Activated CD4-positive, alpha-beta T cell treated with anti-CD3 and anti-CD28 coated beads, Interleukin-2, Interleukin-6, amounts not matched to agents 100 ng/mL and 50 ng/mL, durations not matched to agents 16 hours and 8 hours (primary cell): Measurements from ENCODE around the gene LBX2.
A peak's percentile ranks its signal among the peaks of the same experiment; 100 is the strongest.
"Not testable (repeated sequence)": the region's sequence is repeated elsewhere in the genome, so short reads cannot be mapped to it uniquely, and the experiment has no call there.

Source experiments
- DNase-seq: peaks from one replicate; pipeline ENCODE4 v3.0.0-alpha.2; 2020

Gene LBX2

DNA sequence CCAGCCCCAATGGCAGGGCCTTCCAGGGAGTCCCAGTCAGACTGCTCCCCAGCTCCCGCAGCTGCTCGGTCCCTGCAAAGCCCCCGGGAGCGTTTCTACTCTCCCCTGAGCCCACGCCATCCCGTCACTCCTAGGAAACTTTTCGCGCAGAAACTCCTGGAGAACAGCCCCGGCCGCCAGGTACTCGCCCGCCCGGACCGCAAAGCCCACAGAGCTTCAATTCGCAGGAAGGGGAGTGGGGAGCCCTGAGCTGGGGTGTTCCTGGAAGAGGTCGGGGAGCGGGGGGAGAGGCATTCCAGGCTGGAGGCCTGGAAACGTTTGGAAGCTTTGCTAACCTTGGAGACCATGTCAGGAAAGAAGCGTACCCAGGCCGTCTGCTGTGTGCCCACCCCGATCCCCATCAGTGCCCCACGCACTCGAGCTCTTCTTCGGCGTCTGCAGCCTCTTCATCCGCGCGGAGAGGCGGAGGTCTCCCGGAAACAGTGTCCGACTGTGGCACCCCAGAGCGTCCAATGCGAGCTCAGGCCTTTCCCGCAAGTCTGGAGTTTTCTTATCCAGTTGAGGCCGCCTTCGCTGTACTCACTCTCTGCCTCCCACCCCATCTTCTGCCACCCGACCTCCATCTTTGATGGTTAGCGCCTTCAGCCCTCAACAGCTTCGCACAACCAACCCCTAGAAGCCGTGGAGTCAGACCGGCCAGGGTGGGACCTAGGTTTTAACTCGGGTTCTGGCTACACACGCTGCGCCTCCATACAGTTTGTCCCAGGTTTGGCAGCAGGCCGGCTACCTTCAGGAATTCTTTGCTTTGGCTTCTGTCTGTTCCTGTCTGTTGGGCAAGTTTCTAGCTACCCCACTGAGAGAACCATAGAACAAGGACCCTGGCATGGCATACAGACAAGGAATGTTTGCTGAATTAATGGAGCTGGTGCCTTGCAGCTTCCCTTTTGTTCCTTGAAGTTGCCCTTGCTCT, 4.4 kb upstream of the LBX2 start:
- DNase-seq, result no peak

DNA sequence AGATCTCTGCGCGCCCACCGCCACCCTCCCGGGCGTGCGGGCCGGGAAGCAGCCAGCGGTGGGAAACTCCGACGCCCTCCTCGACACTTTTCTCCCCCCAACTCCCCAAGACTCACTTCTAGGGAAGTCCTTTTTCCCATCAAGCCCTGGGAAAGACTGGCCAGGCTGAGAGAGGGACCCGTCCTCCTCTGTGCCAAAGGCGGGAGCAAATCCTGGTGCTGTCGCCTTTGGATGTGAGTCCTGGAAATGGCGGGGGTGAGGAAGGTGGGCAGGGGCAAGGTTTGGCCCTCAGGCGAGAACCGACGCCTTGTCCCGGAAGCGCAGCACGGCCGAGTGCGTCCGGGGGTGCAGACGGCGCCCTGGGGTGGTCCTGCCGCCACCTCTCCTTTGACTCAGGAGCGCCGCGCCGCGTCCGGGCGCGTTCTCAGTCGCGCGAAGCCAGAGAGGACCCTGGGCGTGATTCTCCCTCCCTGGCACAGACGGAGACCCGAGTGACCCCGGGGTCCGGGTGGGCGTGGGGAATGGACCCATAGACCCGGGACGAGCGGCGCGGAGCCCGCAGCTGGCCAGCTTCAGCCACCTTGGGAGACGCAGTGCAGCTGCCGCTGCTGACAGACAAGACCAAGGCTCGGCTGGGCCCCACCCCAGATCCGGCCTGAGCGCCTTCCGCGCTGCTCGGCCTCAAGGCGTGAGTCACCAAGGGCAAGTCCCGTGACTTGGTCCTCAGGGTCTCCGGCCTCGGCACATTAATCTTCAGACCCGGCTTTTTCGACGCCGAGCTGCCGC, 3.5 kb upstream of the LBX2 start:
- DNase-seq, result peak; percentile 80

DNA sequence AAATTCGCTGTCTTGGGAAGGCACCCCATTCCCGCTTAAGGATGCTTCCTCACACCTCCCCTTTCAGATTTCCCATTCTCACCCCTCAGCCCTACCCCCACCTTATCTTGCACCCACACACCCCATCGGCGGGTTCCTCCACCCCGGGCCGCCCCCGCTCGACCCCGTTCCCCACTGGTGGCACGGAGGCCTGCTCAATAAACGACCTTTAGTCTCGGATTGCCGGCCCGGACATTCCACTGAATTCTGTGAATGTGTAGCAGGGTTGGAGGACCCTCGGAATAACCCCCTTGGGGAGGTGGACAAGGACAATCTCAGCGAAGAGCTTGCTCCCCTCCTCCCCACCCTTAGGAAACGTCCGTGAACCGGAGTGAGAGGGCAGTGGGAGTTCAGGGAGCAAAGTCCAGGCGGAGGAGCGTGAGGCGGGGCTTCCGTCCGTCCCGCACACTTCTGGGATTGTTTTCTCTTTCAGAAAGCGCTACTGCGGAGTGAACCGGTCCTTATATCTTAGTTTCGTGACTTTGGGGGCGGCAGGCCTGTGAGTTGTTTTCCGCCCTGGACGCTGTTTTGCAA, 2.8 kb upstream of the LBX2 start:
- DNase-seq, result no peak

DNA sequence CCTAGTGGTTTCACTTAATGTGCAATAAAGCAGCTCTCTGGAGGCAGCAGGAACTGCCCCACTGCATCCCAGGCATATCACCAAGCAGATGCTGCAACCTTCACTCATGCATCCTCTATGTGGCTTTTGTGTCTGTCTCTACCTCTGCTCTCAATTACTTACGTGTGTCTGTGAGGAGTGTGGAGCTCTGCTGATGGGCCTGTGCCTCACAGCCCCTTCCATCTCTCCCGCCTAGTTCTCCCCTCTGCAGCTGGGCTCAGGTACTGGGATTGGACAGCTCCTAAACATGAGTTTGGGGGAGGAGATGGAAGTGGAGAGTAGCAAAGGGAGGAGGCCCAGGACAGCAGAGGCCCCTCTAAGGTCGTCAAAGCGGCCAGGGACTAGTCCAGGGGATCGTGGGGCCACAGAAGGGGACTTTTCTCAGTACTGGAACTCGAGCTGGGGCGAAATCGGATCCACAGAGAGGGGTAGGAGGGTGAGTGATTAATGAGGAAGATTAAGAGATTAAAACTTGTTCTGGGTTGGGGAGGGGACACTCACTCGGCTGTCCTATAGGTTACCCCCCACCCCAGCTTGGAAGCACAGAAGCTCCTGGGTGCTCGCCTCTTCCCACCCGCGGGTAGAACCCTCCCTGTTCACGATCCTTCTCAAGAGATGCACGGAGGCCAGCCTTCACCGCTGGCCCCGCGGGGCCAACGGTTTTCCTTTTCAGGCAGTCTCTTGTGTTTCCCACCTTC, 2.1 kb upstream of the LBX2 start:
- DNase-seq, result no peak

DNA sequence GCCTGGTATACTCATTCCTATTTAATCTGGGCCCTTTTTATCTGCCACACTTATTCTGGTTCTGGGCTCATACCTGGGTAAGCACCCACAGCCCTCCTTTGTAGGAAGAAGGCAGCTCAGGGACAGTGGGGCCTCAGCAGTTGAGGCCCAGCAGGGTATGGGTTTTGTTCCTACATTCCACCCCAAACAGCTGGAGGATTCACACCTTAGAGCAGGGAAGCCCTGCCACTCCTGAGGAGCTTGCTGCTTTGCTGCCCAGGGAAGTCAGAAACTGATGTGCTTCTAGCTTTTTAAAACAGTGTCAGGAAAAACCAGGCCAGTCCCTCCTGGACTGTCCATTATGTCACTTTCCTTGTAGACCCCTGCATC, 1.2 kb upstream of the LBX2 start:
- DNase-seq, result no peak

DNA sequence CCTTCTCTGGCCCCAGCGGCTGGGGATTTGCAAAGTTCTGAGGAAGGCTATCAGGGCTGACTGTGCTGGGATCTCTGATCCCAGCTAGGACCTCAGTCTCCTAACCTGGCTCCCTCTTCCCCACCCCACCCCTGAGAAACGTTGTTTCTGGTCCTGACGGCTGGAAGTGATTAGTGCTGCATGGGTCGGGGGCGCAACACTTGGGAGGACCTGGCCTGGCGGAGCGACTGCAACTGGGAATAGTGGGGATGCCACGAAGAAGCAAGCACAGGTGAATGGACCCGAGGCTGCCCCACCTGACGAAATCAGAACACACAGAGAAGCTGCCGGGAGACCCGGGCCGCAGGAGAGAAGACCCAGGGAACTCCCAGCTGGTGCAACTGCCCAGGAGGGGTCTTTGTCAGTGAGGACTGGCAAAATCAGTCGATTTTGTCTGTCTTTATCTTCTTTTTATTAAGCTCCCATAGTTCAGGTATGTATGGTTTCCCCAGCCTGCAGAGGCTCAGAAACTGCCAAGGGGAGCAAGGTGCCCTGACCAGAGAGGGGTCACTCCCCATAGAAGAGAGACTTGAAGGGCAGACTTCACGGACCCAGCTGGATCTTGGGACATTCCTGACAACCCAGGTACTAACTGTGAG, 656 bp upstream of the LBX2 start:
- DNase-seq, result no peak

DNA sequence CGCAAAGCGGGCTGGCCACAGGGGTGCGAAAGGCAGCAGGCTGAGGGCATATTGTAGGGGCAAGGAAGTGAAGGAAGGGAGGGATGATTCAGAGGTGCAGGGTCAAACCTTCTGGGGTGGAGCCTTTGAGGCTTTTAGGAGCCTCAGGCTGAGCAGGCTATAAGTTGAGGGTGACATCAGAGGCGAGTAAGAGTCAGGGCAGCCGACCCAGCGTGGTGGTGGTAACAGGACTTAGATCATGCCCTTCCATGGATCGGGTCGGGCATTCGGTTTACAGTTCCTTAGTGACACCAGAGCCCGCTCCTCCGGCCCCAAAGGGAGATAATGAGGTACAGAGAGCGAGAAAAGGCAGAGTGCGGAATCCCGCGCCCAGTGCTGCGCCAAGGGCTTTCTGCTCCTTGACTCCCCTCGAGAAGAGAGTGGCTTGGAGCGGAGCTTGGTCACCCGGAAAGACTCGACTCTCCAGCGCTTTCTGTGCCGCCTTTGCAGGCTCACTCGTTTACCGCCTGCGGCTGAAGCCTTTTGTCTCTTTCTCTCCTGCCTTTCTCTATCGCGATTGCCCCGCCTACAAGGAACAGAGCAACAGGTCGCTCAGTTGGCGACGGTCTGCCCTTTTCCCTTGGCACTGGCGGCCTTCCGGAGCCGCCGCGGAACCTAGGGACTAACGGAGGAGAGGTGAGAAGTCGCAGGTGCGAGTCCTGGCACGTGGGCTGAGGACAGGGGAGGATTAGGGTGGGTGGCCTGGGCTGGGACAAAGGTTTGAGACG, 720 bp downstream of the LBX2 start:
- DNase-seq, result peak; percentile 67

DNA sequence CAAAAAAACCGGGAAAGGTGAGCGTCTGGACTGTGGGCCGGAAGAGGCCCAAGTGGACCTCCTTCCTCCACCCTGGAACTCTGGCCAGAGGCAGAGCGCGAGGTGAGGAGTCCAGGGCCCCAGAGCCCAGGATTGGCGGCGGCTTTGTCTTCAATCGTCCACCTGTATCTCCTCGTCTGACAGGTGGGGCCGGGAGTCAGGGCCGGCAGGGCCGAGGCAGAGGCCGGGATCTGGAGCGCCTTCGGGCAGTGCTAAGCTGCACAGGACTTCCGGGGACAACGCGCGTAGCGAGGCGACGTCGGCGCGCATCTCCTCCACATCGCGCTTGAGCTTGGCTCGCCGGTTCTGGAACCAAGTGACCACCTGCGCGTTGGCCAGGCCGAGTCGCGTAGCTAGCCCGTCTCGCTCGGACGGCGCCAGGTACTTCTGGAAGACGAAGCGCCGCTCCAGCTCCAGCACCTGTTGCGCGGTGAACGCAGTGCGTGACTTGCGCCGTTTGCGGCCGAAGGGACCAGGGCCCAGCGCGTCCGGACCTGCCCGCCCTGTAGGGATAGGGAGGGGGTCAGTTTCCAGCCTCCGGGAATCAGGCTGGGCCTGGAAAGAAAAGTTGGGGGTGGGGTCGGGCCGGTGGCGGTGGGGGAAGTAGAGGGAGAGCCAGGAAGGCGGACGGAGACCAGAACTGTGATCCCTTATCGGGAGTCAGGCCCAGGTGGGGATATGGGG, 1.5 kb downstream of the LBX2 start:
- DNase-seq, result no peak

DNA sequence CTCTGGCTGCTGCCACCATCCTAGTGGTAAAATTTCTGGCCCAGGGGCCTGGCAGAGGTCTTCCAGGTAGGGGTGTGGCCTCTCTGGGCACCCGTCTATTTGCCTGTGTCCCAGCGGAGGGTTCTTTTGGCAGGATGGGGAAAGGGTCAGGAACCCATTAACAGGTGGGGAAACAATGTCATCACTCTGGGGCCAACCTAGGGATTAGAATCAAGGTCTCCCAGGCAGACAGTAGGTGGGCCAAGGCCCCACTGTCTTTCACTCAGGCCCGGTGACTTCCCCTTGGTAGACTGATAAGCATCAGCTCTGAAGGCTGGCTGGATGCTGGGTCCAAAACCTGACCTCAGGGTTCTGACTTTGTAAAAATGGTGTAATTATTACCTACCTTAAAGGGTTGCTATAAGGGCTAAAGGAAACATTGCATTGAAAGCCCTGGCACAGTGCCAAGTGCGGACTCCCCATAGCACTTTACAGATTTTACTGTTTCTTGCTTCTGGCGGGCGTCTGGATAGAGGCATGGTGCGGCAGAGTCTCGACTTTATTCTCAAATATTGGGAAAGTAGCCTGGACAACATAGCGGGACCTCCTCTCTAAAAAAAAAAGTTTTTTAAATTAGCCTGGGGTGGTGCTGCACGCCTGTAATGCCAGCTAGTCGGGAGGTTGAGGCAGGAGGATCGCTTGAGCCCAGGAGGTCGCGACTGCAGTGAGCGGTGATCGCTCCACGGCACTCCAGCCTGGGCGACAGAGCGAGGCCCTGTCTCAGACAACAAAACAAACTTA, 2.2 kb downstream of the LBX2 start:
- DNase-seq, result no peak

DNA sequence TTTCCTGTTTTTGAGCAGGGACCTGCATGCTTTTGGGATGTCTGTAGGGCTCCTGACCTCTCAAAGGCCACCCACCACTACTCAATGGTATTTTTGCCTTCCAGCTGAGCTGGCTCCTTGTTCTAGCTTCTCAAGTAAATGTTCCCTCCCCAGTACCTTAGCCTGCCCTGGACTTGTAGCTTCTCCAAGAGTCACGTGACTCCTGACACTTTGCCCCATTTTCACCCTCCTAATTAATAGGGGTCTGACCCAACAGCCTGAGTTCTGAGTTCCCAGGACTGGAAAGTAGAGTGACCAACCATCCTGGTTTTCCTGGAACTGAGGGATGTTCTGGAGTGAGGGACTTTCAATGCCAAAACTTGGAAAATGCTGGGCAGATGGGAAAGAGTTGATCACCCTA, 4.0 kb downstream of the LBX2 start:
- no peak for DNase-seq

DNA sequence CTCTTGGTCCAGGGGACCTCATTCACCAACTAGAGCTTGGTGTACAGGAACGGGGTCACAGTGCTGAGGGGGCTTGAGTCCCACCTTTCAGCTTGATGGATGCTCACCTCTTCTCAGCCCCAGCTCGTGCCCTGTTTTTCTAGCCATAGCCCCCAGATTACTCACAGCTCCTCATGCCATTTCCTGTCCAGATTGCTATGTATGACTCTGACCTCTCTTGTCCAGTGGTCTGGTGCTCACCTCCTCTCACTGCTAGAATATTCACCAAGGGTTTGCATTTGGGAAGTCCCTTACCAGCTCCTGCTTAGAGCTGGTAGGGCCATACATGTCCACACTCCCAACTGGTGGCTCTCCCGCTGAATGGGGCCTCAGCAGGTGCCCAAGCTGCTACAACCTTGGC, 5.9 kb downstream of the LBX2 start:
- no peak for DNase-seq

DNA sequence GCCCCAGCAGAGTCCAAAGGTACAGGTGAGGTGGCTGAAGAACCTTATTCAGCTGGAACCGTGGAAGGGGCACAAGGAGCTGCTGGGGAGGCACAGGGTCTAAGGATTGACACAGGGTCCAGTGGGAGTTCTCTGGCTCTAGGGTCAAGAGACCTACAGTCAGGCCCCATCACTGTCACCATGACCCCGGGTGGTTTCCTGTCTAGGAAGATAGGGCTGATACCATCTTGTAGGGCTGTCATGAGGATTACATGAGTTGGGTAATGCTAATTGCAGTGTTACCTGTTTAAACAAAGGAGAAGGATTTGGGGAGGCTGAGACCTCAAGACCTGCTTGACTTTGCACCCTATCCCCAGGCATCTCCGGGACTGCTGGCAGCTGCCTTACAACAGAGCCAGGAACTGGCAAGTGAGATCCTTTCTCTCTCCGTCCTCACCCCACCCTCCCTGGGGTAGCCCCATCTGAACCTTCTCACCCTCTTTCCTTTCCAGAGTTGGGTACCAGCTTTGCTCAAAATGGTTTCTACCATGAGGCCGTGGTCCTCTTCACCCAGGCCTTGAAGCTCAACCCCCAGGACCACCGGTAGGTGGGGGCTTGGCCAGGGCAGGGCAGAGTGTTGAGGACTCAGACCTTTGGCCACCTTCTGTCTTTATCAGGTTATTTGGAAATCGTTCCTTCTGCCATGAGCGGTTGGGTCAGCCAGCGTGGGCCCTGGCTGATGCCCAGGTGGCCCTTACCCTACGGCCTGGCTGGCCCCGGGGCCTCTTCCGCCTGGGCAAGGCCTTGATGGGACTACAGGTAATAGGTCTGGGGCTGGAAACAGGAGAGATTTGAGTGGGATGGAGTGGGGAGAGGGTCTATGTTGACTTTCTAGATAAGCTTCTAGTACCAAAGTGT, 7.5 kb downstream of the LBX2 start:
- no peak for DNase-seq

DNA sequence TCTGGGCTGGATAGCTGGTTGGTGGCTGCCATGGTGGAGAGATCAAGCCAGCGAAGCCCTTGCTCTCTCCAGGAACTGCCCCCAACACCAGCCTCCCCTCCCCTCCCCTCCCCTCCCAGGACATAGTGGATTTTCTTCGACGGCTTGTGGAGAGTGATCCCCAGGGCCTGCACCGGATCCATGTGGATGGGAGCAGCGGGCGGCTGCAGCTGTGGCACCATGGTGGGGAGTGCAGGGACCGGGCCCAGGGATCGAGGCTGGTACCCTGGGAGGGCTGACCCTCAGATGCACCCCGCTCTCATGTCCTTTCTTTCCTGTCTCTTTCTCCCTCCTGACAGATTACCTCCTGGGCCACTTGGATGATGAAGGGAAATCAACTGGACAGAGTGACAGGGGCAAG, 9.5 kb downstream of the LBX2 start:
- no peak for DNase-seq

DNA sequence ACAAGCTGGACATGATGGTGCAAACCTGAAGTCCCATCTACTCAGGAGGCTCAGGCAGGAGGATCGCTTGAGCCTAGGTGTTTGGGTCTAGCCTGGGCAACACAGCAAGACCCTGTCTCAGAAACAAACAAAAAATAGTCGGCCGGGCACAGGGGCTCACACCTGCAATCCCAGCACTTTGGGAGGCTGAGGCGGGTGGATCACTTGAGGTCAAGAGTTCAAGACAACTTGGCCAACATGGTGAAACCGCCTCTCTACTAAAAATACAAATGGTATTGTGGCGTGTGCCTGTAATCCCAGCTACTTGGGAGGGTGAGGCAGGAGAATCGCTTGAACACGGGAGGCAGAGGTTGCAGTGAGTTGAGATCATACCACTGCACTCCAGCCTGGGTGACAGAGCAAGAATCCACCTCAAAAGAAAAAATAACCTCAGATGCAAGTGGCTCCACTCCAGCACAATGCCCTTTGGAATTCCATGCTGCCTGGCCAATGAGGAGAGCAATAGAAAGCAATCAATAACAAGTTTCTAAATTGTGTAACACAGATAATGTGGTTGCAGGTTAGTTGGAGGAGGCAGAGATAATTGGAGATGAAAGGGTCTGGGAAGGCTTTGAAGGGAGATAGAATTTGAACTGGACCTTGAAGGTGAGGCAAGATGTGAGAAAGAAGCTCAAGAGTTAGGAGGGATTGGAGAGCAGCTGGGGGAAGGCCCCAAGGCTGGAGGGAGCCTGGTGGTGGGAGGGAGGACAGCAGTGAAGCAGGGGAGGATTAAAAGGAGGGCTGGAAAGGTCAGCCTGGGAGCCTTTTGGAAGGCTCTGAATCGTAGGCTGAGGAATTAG, 10.5 kb downstream of the LBX2 start:
- DNase-seq, result no peak

DNA sequence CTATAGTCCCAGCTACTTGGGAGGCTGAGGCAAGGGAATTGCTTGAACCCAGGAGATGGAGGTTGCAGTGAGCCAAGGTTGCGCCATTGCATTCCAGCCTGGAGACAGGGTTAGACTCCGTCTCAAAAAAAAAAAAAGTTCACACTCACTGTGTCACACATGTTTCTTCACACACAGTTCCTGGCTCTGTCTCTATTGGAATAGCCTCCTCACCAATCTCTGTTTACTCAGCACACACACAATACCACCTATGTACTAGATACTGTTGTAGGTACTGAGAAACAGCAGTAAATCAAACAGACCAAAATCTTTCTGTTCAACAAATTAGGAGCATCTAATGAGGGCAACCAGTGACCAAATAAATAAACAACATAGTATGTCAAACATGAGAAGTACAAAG, 13.3 kb downstream of the LBX2 start:
- no peak for DNase-seq

DNA sequence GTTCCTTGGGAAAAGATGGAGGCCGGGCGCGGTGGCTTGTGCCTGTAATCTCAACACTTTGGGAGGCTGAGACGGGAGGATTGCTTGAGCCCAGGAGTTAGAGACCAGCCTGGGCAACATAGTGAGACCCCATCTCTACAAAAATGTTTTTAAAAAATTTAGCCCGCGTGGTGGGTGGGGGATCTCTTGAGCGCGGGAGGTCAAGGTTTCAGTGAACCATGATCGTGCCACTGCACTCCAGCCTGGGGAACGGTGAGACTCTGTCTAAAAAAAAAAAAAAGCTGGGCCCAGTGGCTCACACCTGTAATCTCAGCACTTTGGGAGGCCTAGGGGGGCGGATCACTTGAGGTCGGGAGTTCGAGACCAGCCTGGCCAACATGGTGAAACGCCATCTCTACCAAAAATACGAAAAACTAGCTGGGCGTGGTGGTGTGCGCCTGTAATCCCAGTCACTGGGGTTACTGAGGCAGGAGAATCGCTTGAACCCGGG, 15.7 kb downstream of the LBX2 start:
- DNase-seq, result not testable (repeated sequence)

DNA sequence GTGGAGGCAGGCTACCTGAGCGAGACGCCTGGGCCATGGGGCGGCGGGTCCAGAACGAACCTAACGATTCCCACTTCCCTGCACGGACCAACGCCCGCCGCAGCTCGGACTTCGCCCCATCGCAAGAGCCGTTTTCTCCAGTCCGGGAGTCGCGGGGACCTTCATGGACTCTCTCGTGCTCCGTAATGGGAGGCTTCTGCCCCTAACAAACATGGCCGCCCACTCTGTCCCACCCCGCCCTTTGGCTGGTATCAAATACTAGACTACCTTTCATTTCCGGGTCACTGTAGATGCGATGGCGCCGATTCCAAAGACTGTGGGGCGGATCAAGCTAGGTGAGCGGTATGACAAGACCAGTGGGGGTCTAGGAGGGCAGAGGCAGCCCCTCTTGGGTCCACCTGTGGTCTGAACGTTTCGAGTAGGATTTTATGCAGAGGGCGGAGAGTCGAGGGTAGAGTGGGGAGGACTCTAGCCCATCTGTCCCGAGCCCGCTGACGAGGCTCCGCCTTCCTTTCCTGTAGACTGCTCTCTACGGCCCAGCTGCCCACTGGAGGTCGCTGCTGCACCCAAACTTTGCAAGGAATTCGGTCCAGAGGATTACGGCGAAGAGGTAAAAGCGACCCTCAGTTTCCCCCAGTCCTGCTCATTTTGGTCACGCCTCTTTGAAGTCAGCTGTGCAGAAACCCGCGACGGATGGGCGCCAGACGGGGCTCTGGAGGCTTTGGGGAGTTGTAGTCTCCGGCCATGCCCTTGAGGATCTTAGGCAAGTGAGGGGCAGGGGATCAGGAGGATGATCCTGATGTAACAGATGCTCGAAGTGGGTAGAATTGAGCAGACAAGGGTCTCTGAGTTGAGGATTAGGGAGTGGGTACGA, 16.4 kb downstream of the LBX2 start, which contains the start of the genes CCDC142 and TTC31:
CCDC142 (minus strand) TSS at position 198 of the 874 bp plus-strand sequence; CDS start at position 37, 161 bp downstream.
TTC31 (plus strand) TSS at position 281 of the 874 bp plus-strand sequence; CDS start at position 296, 15 bp downstream.
- DNase-seq, result peak; percentile 96
